MCF 10A (cell line): ENCODE data around the gene EPOP. TPM values are rescaled to one million over a fixed set of nuclear protein-coding genes. Genes with fewer than 3 reads are reported as not detected.
A peak's percentile ranks its signal among the peaks of the same experiment; 100 is the strongest.

Source experiments
- BruUV-seq: library from RNA; stranded (reverse); fragments of 400-500 nt; replicated peaks from 2 replicates; lab custom pipeline; 2021; lab: Mats Ljungman, UMichigan
- CTCF ChIA-PET: fragments of 300-600 bp; sonication (Branson Sonifier 250); formaldehyde crosslinking; extraction: SDS; loops from one replicate; lab custom pipeline; 2021; ENCODE audit warnings: antibody characterized with exemption, inconsistent platforms; lab: Yijun Ruan, JAX
- POLR2A ChIA-PET: fragments of 300-600, 350-650 bp; sonication (Branson Sonifier 250); formaldehyde crosslinking; extraction: SDS; loops from one replicate; lab custom pipeline; 2020; ENCODE audit warnings: antibody characterized with exemption, inconsistent platforms; lab: Yijun Ruan, JAX
- DNase-seq: peaks from one replicate; pipeline ENCODE4 v3.0.0-alpha.2; 2018; ENCODE audit not compliant: unreplicated experiment
- H3K27ac Mint-ChIP-seq: one replicate; pipeline ENCODE4 v1.8.0; 2022; ENCODE audit warnings: mild to moderate bottlenecking, low read depth, mixed read lengths; ENCODE audit not compliant: unreplicated experiment
- H3K27me3 Mint-ChIP-seq: one replicate; pipeline ENCODE4 v1.8.0; 2022; ENCODE audit warnings: mixed read lengths; ENCODE audit not compliant: insufficient read depth, unreplicated experiment
- H3K36me3 Mint-ChIP-seq: one replicate; pipeline ENCODE4 v1.8.0; 2022; ENCODE audit warnings: mild to moderate bottlenecking, moderate library complexity, mixed read lengths; ENCODE audit not compliant: insufficient read depth, unreplicated experiment
- H3K4me1 Mint-ChIP-seq: one replicate; pipeline ENCODE4 v1.8.0; 2022; ENCODE audit warnings: mixed read lengths; ENCODE audit not compliant: insufficient read depth, unreplicated experiment
- H3K4me3 Mint-ChIP-seq: one replicate; pipeline ENCODE4 v1.8.0; 2022; ENCODE audit warnings: mild to moderate bottlenecking, moderate library complexity, mixed read lengths; ENCODE audit not compliant: unreplicated experiment
- H3K9me3 Mint-ChIP-seq: one replicate; pipeline ENCODE4 v1.8.0; 2022; ENCODE audit warnings: mixed read lengths; ENCODE audit not compliant: unreplicated experiment
- intact Hi-C: fragments of 100-400 bp; cut with micrococcal nuclease; formaldehyde crosslinking; loops from 2 replicates; pipeline ENCODE4 v1.14.1; 2022
- total RNA-seq: library from RNA; stranded (reverse); gene quantifications from 2 replicates; pipeline ENCODE4 v1.2.3, GENCODE V29; 2022
- TF ChIP-seq, protein P1 (sequence below): fragments of 200-600 bp; IDR thresholded peaks from one replicate; pipeline ENCODE4 v1.8.0; 2022; ENCODE audit warnings: antibody characterized with exemption, mild to moderate bottlenecking; ENCODE audit not compliant: unreplicated experiment

Gene EPOP
- total RNA-seq, 1 experiment from 2014 or later = 3.6 TPM

DNA sequence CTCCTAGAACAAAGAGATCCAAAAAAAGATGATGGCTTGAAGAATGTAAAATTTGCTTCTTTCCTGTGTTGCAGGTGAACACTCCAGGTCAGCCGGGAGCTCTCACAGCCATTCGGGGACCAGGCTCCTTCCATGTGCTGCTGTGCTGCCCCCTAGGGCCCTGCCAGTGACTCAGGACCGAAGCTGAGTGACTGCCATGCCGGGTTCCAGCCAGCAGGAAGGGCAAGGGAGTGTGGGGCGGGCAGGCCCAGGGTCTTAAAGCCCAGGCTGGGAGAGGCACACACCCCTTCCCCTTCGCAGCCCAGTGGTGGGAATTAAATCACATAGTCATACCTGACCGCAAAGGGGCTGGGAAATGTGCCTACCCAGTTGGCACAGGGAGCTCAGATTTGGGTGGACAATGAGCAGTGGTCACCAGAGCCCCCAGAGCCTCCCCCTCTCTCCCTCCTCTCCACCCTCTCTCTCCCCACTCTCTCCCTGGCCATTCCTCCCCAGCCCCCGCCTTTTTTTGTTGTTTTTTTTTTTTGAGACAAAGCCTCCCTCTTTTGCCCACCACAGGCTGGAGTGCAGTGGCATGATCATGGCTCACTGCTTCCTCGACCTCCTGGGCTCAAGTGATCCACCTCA is 11.5 kb downstream of the EPOP start:
- Mint-ChIP-seq H3K27ac (no peak overlapping the region), H3K9me3 (no peaks in the 10 kb centered on the region), H3K4me3 (no peak overlapping the region), H3K27me3 (peaks cover 9% of the 10 kb centered on the region), H3K4me1 (peaks cover 6% of the 10 kb centered on the region), H3K36me3 (no peaks in the 10 kb centered on the region)
- POLR2A ChIA-PET = interaction anchor here (0.6 to 0.9 kb wide), 2 partner anchors 97 to 1376 kb away, joined by 3 read pairs; no protein-coding TSS in a partner anchor
- CTCF ChIA-PET = interaction anchor here (0.5 to 8.0 kb wide), 20 partner anchors 9 to 1269 kb away, joined by 3 to 73 read pairs (median 4); no protein-coding TSS in a partner anchor
- TF ChIP-seq, protein P1, sequence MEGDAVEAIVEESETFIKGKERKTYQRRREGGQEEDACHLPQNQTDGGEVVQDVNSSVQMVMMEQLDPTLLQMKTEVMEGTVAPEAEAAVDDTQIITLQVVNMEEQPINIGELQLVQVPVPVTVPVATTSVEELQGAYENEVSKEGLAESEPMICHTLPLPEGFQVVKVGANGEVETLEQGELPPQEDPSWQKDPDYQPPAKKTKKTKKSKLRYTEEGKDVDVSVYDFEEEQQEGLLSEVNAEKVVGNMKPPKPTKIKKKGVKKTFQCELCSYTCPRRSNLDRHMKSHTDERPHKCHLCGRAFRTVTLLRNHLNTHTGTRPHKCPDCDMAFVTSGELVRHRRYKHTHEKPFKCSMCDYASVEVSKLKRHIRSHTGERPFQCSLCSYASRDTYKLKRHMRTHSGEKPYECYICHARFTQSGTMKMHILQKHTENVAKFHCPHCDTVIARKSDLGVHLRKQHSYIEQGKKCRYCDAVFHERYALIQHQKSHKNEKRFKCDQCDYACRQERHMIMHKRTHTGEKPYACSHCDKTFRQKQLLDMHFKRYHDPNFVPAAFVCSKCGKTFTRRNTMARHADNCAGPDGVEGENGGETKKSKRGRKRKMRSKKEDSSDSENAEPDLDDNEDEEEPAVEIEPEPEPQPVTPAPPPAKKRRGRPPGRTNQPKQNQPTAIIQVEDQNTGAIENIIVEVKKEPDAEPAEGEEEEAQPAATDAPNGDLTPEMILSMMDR = peak; percentile 68
- intact Hi-C loops = loop anchor here (1.0 kb wide), 1 partner anchor 171 kb away; no protein-coding TSS in a partner anchor
- BruUV-seq = no TSS peak
- DNase-seq = peak; percentile 75

DNA sequence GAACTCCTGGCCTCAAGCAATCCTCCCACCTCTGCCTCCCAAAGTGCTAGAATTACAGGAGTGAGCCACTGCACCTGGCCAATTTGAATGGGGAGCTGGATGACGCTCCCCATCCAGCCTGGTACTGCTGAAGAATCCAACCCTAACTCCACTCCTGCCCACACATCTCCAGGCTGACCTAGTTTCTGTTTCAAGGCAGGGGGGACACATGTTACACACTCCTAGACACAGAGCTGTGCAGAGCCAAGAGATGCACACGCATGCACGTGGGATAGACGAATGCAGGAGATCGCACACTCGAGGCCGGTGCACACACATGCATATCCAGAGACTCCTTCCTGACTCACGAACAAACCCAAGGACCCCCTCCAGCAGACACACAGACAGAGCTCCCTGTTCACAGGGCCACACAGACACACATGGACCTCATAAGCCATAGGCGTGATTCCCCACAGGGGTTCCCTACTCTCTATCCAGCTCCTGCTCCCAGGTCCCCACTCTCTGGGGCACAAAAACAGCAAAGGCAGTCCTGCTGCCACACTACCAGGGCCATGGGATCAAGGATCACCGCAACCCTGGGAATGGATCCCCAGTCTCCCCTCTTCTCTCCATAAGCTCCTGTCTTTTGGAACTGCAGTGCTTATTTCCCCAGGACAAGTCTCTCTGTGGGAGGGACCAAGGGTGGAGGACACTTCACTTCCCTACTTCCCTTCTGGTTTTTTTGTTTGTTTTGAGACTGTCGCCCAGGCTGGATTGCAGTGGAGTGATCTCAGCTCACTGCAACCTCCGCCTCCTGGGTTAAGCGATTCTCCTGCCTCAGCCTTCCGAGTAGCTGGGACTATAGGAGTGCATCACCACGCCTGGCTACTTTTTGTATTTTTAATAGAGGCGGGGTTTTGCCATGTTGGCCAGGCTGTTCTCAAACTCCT is 14.4 kb downstream of the EPOP start:
- H3K27ac Mint-ChIP-seq = no peak overlapping the region
- intact Hi-C loops = no loop called here
- POLR2A ChIA-PET = interaction anchor here (0.6 to 0.7 kb wide), 2 partner anchors 101 to 193 kb away, joined by 3 read pairs; partner anchors contain the start of gene RPL23
- CTCF ChIA-PET = interaction anchor here (0.6 to 1.2 kb wide), 5 partner anchors 9 to 317 kb away, joined by 3 to 5 read pairs (median 3); no protein-coding TSS in a partner anchor
- no peak for DNase-seq
- TF ChIP-seq, protein P1 = no peak
- no peaks in the 10 kb centered on the region for H3K36me3 Mint-ChIP-seq
- no peaks in the 10 kb centered on the region for H3K4me1 Mint-ChIP-seq
- BruUV-seq = no TSS peak
- no peak overlapping the region for H3K4me3 Mint-ChIP-seq
- no peaks in the 10 kb centered on the region for H3K9me3 Mint-ChIP-seq
- H3K27me3 Mint-ChIP-seq = peaks cover 20% of the 10 kb centered on the region

DNA sequence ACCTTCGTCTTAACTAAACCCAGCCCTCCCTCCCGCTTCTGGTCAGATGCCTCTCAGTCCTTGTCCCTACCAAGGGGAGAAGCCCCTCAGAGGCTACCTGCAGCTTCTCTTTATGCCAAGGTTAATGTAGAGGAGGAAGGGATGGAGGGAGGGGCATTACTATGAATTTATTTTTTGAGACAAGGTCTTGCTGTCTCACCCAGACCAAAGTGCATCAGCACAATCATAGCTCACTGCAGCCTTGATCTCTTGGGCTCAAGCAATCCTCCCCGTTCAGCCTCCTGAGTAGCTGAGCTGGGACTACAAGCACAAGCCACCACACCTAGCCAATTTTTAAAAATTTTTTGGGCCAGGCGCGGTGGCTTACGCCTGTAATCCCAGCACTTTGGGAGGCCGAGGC is 15.3 kb downstream of the EPOP start:
- Mint-ChIP-seq H3K4me3 (no peak overlapping the region), H3K36me3 (no peaks in the 10 kb centered on the region), H3K27me3 (peaks cover 24% of the 10 kb centered on the region), H3K27ac (no peak overlapping the region), H3K4me1 (no peaks in the 10 kb centered on the region), H3K9me3 (no peaks in the 10 kb centered on the region)
- BruUV-seq = no TSS peak
- intact Hi-C loops = no loop called here
- TF ChIP-seq, protein P1 = no peak
- ChIA-PET POLR2A (no interaction called here), CTCF (interaction anchor here (1.4 kb wide), 1 partner anchor 8 kb away, joined by 5 read pairs; no protein-coding TSS in a partner anchor)
- no peak for DNase-seq
